Measurements from ENCODE around the gene RUBCN.
"Not testable (repeated sequence)": the region's sequence is repeated elsewhere in the genome, so short reads cannot be mapped to it uniquely, and the experiment has no call there.

RUBCN gene

GRCh38 chr3:197682713-197683112 is 54.0 kb downstream of the RUBCN start:
- no peak for DNase-seq

GRCh38 chr3:197680955-197681521 is 55.7 kb downstream of the RUBCN start:
- no peak for DNase-seq

GRCh38 chr3:197675951-197676350 is 60.8 kb downstream of the RUBCN start:
- DNase-seq: no peak

- DNase-seq: no peak
Observed at GRCh38 chr3:197675563-197675860, 61.2 kb downstream of the RUBCN start.

- DNase-seq: no peak
Observed at GRCh38 chr3:197674741-197675562, 61.8 kb downstream of the RUBCN start.

- no peak for DNase-seq
Observed at GRCh38 chr3:197673170-197673569, 63.5 kb downstream of the RUBCN start.

GRCh38 chr3:197670361-197670760 is 66.3 kb downstream of the RUBCN start:
- DNase-seq: no peak

GRCh38 chr3:197667968-197668367 is 68.7 kb downstream of the RUBCN start:
- no peak for DNase-seq

GRCh38 chr3:197667293-197667692 is 69.4 kb downstream of the RUBCN start:
- not testable (repeated sequence) for DNase-seq

- not testable (repeated sequence) for DNase-seq
Observed at GRCh38 chr3:197666221-197666842, 70.4 kb downstream of the RUBCN start.

GRCh38 chr3:197665549-197665948 is 71.2 kb downstream of the RUBCN start:
- DNase-seq: not testable (repeated sequence)

- not testable (repeated sequence) for DNase-seq
Observed at GRCh38 chr3:197665142-197665491, 71.6 kb downstream of the RUBCN start.

- not testable (repeated sequence) for DNase-seq
Observed at GRCh38 chr3:197664414-197665141, 72.1 kb downstream of the RUBCN start.

GRCh38 chr3:197663367-197664140 is 73.2 kb downstream of the RUBCN start:
- not testable (repeated sequence) for DNase-seq

GRCh38 chr3:197662352-197662751 is 74.4 kb downstream of the RUBCN start:
- not testable (repeated sequence) for DNase-seq

- not testable (repeated sequence) for DNase-seq
Observed at GRCh38 chr3:197661874-197662273, 74.8 kb downstream of the RUBCN start.

GRCh38 chr3:197661234-197661834 is 75.4 kb downstream of the RUBCN start:
- not testable (repeated sequence) for DNase-seq

GRCh38 chr3:197659701-197660100 is 77.0 kb downstream of the RUBCN start:
- DNase-seq: not testable (repeated sequence)

GRCh38 chr3:197659144-197659543 is 77.6 kb downstream of the RUBCN start:
- not testable (repeated sequence) for DNase-seq

GRCh38 chr3:197658706-197659105 is 78.0 kb downstream of the RUBCN start:
- DNase-seq: not testable (repeated sequence)

- DNase-seq: not testable (repeated sequence)
Observed at GRCh38 chr3:197657541-197658292, 79.0 kb downstream of the RUBCN start.

Data from NCI-H69 (cell line).